GM19099 (cell line): ENCODE data around the gene BMP10.

ENCODE experiments used
- POLR2A ChIP-seq: IDR thresholded peaks from 3 replicates; pipeline ENCODE4 v1.6.1; 2011; ENCODE audit warnings: low read depth; ENCODE audit not compliant: insufficient read length; ENCODE audit errors: extremely low read depth

Gene BMP10

DNA sequence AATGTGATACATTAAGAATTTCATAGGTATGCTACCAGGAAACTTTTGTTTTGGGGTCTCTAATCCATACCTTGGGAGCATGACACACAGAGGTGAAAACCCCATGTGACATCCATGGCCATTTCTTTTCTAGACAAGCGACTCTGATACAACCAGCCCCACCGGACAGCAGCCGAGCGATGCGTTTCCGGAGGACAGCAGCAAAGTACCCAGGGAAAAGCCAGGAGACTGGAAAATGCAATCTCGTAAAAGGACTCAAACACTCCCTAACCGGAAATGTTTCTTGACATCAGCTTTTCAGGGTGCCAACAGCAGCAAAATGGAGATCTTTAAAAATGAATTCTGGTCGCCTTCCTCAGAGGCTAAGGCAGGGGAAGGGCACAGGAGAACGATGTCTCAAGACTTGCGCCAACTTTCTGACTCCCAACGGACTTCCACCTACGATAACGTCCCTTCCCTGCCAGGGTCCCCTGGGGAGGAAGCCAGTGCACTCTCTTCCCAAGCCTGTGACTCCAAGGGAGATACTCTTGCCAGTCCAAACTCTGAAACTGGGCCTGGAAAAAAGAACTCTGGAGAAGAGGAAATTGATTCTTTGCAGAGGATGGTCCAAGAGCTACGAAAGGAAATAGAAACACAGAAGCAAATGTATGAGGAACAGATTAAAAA is 48.9 kb downstream of the BMP10 start:
- TF ChIP-seq POLR2A = no peak

DNA sequence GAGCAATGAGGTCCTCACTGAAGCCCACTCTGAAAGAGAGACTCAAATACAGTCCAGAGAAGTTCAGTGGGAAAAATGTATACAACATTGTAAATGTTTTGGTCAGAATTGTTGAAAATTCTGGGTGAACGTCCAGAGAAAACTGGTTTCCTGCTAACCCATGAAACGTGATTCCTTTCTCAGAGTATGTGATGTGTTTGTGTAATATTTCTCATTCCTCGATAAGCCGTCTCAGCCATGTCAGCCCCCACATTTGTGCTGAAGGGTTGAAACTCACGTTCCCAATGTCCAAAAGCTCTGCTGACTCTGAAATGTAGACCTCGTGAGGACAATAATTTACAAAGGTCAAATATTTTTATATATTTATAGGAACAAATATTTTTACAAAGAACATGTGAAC is 51.6 kb downstream of the BMP10 start:
- no peak for TF ChIP-seq POLR2A

DNA sequence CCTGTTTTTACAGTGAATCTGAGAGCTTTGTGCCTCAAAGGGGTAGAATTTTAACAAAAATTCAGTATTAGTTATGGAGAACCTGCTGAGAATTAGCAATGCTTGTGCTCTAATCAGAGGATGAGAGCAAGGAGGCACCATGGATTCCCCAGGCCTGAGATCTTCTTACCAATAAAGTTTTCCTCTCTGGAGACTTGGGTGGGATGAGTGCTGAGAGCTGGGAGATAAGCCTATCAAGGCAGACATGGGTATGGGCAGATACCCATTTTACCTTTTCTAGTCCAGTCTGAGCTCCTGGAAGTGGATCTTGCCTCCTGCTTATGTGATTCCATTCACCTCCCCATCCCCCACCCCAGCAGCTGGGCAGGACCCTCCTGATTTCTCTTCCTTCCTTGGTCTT is 53.9 kb downstream of the BMP10 start:
- TF ChIP-seq POLR2A = no peak
